Lung microvascular endothelial cell (primary cell): ENCODE data around the gene DUOX1. TPM values are rescaled to one million over a fixed set of nuclear protein-coding genes. Genes with fewer than 3 reads are reported as not detected.

Experiments used
- DNase-seq, 2 donors: peaks; one replicate each; pipeline versions ENCODE4 v3.0.0 to v3.0.0-alpha.2; 2010; ENCODE audit warnings: low read depth in 2 of 2
- total RNA-seq: library from RNA; depleted of rRNA; stranded (reverse); fragments of >200 nt; gene quantifications from 2 replicates; pipeline ENCODE4 v1.2.1, GENCODE V29; 2014

The DUOX1 gene
- total RNA-seq, 1 donor from 2014 or later: not detected

DNA sequence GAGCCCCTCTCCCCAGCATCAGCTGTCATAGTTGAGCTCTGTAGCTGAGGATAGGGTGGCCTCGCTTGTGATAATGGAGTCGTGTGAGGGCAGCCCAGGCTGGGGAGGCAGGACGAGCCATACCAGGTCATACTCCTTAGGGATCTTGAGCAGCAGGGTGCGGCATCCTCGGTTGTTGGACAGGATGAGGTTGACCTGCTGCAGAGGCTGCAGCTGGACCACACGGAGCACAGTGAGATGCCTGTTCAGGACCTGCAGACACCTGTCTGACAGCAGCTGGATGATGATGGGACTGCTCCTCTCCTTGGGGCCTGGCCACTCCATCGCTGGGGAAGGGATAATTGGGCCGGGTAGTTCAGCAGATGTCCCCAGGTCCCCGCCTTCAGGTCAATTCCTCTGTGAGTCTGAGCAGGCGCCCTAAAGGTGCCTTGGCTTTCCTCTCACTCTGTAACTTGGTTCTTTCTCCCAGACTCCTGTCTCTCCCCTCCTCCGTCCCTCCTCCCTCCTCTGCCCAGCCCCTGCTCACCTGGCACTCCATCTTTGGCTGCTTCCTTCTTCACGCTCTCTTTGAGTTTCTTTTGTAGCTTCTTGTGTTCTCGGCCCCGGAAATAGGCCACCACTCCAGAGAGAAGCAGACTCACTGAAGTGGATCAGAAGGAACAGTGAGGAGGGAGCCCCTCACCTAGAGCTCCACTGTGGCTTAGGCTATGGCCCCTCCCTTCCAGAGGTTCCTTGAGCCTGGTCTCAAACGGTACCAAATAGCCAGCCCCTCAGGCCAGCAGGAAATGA, 23.6 kb upstream of the DUOX1 start:
- no peak for DNase-seq

DNA sequence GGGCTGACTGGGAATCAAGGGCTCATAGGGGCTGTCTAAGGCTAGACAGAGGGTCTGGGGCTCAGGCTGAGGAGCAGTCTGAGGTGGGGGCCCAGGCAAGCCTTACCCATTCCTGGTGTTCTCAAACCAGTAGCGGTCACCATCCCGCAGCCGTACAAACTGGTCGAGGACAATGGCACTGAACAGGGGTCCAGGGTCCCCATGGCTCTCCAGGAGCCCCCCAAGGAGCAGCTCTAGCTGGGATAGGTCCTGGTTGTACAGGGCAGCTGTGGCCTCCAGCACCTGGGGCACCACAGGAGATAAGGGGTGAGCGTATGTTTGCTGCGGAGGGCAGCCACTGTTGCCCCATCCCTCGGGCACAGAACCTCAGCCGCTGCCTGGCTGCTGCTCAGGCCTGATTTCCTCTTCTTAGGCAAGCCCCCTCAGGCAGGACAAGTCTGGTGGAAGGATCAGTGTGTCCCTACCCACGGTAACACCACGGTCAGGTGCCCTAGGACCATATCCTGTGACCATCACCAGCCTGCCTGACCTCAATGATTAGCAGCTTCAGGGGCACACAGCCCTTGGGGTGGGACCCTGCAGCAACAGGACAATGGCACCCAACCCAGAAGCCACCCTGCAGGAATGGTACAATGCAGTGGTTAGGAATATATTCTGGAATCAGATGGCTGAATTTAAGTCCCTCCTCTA, 21.7 kb upstream of the DUOX1 start:
- no peak for DNase-seq

DNA sequence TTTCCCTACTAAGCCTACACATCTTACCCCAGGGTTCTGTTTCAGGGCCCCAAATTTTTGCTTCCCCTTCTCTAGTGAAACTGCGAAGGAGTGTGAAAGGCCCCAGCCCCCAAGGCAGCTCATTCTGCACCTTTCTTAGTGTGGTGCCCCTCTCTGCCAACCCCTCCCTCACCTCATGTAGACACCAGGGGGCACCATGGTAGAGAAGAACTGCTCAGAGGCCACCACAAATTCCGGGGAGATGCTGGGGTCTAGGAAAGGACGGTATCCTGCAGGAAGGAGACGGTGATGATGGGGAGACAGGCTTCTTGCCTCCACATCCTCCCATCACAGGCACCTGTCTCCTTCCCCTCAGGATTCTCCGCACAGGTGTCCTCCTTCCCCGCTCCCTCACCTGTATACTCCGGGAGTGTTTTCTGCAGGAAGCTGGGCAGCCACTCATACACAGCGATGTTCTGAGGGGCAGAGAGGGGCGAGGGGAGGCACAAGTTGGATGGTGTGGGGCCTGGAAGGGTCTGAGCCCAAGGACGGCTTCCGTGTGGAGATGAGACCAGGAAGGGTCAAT, 19.5 kb upstream of the DUOX1 start:
- no peak for DNase-seq

DNA sequence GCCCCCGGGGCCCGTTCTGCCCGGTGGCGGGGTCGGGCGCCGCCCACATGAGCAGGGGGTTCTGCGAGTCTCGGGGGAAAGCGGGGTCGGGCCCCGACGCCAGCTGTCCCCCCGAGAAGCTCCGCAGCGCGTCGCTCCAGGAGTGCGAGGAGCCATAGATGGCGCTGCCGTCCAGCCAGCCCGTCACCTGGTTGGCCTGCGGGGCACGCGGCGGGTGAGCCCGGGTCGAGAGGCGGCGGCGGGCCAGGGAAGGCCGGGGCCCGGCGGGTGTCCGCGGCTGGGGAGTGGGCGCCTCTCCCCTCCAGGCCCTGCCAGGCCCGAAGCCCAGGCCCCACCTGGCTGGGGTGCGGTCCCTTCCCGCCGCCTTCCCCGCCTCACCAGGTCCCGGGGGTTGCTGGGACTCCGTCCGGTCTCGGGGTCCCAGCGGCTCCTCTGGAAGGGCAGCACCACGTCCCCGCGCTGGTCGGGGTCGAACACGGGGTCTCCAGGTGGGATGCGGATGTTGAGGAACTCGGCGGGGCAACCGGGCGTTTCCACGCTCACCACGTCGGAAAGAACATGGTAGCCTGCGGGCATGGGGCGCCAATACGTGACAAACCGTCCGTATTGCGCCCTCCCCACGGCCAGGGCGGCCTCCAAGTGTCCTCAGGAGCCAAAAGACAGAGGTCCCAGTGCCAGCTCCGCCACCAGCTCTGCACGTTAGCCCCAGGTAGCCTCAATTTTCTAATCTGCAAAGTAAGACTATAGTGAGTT, 18.2 kb upstream of the DUOX1 start:
- DNase-seq: no peak

DNA sequence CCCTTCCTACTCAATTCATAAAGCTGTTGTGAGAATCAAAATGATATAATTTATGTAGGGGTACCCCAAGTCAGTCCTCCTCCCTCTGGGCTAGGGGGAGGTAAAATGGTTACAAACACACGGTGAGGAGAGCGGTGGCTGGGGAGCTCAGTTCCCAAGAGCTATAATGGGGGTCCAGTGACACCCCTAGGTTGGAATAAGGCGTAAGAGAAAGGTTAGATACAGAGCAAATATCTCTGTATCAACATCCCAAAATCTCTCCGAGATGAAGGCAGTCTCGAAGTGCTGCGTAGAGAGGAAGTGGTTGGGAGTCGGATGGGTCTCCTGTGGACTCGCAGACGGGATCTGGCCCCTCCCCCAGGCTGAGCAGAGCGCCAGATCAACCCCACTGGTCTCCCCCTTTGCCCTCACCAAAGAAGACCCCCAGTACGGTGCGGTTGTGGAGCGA, 17.6 kb upstream of the DUOX1 start:
- no peak for DNase-seq

DNA sequence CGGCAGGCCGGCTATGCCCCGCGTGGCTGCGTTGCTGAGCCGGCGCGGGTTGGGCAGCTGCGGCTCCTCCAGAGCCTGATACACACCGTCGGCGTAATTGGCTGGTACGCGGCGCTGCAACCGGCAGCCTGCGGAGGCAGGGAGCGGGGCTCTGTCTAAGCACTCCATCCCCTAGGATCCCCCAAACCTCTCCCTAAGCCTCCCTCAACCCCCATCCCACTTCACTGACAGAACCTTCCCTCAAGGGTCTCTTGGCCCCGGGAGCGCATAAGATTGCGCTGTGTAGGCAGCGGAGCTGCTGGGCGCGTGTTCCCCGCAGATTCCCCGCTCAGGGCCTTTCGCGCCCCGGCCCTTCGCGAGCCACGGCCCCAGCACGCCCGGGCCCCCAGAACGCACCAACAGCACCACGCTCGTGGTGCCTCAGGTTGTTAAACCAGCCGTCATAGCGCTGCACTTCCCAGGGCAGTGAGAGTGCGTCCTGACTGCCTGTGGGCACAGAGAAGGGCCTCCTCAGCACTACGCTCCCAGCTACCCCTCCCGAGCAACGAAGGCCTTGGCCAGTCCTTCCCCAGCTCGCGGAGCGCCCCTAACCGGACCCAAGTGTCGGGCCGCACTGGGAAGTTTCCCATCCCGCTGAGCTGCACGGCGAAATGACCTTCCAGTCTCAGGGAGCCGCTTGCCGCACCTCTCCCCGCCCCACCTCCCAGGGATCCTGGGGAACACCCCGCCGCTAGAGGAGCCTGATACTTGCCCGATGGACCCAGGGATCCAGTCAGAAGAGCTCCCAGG, 17.0 kb upstream of the DUOX1 start:
- no peak for DNase-seq

DNA sequence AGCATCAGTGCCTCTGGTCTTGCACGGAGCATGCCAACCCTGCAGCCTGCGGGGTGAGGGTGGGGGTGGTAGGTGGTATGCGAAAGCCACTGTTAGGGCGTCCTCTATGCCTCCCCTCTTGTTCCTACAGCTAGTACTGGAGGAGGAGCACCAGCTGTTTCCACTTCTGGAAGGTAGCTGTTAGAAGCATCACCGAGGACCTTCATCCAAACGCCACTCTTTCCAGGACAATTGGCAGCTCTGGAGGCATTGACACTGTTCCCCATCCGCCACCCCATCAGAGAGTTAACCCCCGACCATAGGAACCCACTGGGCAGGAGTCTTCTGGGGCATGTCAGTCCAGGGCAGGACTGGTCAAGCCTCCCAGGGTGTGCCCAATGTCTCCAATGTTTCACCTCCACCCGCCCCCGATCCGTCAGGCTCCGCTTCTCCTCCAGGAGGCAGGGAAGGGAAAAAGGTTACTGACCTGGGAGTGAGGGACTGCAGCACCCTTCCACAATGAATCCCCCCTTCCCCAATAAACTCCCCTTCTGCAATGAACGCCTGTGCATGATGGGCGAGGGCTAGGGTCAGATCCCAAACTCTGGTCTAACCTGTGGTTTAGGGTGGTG, 16.3 kb upstream of the DUOX1 start:
- no peak for DNase-seq

DNA sequence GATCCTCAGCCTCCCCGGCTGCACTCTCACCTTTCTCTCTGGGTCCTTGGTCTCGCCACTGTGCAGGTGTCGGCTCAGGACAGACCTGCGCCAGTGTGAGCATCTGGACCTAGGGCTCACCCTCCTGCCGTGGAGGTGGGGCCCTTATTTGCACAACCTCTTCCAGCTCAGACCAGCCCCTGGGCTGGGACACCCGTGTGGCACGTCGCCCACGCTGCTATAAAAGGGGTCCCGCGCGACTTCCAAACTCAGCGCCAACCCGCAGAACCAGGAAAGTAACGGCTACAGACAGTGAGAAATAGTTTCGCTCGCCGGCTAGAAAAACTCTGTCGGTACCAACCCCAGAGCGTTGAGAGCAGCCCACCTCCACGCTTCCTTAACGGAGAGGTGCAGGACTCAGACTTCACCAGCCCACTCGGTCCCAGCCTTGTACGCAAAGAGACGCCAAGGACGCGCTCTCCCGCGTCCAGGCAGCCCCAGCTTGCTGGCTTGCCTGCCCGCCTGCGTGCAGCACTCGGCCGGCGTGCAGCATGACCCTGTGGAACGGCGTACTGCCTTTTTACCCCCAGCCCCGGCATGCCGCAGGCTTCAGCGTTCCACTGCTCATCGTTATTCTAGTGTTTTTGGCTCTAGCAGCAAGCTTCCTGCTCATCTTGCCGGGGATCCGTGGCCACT, 15.6 kb upstream of the DUOX1 start, which contains the start of the genes DUOX2 and DUOXA2:
TSS of gene DUOX2 (minus strand) at position 97 of the 675 bp plus-strand sequence. CDS start 761 bp downstream, outside the sequence.
TSS of gene DUOXA2 (plus strand) at position 251 of the 675 bp plus-strand sequence. CDS start at position 531, 280 bp downstream.
- DNase-seq: no peak

DNA sequence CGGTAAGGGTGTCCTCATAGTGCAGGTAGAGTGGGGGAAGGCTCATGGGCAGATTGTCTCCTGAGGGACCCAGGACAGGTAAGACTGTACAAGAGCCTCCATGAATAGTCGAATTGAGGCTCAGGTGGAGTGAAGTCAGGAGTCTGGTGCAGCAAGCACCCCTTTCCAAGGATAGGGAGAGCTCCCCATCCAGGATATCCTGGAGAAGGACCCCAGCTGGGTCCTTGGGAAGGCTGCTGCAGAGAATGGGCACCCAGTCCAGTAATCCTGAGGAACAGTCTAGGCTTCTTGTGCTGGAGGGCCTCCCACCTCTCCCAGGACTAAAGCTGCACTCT, 15.1 kb upstream of the DUOX1 start:
- no peak for DNase-seq

DNA sequence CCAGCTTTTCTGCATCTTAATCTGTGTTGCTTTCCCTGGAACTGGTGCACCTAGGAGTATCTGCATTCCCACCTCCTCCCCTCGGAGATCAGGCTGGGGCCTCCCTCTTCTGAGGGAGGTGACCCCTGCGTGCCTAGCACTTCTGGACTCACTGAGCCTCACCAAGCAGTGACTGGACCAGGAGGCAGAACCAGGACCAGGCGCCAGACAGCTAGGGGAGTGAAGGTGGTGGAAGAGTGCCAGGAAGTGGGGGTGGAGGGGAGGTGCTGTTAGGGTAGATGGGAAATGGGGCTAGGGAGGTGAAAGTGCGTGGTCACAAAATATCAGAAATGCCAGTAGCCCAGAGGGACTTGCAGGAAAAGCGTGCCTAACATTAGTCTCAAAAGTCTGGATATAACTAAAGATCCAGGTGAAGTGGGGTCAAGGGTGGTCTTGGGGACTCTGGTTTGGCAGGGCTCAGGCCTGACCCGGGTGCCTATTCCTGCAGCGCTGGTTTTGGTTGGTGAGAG, 14.4 kb upstream of the DUOX1 start:
- DNase-seq: no peak

DNA sequence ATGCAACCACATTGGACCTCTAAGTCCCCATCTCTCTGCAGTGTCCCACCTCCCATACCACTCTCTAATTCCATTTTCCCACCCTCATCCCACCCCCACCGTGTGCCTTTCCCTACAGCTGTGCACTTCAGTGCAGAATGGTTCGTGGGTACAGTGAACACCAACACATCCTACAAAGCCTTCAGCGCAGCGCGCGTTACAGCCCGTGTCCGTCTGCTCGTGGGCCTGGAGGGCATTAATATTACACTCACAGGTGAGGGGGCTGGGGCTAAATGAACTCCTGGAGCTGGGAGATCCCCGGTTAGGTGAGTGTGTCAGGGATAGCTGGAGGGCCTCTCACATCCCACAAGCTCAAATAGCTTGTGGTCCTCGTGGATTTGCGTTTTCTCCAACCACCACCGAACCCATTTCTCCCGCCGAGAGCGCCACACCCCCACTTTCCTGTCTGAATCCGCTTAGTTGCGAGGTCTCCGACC, 13.8 kb upstream of the DUOX1 start:
- DNase-seq: no peak

DNA sequence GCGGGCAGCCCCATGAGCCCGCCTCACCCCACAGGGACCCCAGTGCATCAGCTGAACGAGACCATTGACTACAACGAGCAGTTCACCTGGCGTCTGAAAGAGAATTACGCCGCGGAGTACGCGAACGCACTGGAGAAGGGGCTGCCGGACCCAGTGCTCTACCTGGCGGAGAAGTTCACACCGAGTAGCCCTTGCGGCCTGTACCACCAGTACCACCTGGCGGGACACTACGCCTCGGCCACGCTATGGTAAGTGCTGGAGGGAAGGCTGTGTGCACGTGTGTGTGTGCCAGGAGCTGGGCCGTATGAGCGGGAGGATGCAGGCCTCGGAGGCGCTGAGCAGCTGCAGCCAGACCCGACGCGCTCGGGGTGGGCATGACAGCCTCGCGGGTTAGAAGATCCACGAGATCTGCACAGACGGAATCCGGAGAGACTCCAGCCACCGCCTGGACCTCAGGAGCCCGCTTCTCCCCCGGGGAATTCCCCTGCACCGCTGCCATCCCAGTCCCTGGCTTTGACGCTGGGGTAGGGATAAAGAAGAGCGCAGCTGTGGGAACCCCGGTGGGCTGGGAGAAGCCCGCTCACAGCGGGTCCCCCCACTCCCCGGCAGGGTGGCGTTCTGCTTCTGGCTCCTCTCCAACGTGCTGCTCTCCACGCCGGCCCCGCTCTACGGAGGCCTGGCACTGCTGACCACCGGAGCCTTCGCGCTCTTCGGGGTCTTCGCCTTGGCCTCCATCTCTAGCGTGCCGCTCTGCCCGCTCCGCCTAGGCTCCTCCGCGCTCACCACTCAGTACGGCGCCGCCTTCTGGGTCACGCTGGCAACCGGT, 13.1 kb upstream of the DUOX1 start:
- peak in 1 of 2 donors; percentile 17 for DNase-seq

DNA sequence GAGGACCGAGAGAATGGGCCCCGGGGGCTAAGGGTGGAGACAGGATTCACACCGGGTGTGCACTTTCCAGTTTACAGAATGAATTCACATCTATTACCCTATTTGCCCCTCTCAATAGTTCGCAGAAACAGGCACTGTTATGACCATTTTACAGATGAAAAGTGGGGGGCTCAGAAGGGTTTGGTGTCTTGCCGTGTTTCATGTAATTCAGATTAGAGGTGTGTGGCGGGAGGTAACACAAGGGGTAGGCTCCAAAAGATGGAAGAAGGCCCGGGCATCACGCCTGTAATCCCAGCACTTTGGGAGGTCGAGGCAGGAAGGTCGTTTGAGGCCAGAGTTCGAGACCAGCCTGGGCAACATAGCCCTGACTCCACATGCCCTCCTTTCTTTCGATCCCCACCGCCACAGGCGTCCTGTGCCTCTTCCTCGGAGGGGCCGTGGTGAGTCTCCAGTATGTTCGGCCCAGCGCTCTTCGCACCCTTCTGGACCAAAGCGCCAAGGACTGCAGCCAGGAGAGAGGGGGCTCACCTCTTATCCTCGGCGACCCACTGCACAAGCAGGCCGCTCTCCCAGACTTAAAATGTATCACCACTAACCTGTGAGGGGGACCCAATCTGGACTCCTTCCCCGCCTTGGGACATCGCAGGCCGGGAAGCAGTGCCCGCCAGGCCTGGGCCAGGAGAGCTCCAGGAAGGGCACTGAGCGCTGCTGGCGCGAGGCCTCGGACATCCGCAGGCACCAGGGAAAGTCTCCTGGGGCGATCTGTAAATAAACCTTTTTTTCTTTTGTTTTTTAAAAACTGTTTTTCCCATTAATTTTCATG, 12.3 kb upstream of the DUOX1 start:
- no peak for DNase-seq

DNA sequence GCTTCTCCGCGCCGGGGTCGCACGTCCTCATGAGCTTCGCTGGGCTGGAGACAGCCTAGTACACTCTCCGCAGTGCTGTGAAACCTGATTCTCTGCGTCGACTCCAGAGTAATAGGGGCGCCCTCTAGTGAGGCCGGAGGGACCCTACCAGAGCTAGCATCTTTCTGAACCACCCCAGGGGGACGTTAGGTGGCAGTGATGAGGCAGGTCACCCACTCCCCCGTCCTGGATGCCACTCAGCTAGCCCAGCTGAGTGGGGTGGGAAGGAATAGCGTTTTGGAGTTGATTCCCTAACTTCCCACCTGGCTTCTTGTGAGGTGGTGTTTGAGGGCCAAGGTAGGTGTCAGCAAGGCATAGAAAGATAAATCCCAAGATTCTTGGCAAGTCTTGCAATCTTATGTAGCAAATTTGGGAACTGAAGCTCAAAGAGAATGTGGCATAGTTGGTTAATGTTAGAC, 11.6 kb upstream of the DUOX1 start:
- peak; percentile 90 to 94 for DNase-seq

DNA sequence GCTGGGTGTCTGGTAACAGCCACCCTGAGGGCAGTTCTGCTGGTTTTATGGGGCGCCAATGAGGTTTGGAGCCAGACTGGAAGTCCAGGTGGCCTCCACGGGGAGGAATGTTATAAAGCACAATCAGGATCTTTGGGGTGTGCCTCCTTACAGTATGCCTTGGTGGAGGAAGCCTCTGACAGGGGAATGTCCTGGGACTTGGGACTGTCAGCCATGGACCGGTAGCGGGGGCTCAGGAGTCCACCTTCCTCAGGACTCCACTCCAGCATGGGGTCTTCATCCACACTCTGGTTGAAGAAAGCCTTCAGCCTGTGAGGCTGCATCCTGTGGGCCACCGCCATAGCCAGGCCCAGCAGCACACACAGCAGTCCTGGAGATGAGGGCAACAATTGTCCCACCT, 10.8 kb upstream of the DUOX1 start:
- DNase-seq: no peak

DNA sequence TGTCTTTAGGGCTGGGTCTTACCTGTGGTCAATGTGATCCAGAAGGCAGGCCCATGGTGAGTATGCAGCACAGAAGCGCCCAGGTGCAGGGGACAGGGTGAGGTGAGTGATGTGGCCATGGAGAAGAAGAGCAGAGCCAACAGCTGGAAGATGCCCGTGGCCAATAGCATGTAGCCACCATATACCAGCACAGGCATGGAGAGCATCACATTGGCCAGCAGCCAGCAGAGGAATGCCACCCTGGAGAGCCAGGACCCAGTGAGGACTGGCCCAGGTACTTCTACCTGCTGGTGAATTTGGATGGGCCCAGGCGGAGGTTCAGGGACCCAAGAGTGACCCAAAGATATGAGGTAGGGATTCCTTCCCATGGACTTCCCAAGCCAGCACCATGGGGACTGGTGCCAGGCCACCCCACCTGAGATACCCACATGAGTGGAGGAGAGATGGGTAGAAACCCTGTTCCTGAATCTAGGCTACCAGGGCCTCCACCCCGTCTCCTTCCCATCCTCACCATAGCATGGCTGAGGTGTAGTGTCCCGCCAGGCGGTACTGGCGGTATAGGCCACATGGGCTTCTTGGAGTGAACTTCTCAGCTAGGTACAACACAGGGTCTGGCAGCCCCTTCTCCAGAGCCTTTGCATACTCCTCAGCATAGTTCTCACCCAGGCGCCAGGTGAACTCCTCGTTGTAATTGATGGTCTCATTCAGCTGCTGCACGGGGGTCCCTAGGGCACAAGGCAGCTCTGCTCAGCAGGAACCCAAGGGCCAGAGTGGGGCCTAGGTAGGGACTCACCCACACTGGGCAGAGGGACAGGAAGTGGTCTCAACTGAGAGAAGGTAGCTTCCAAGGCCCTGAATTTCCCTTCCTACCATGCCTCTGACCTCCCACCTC, 9.5 kb upstream of the DUOX1 start:
- DNase-seq: no peak

DNA sequence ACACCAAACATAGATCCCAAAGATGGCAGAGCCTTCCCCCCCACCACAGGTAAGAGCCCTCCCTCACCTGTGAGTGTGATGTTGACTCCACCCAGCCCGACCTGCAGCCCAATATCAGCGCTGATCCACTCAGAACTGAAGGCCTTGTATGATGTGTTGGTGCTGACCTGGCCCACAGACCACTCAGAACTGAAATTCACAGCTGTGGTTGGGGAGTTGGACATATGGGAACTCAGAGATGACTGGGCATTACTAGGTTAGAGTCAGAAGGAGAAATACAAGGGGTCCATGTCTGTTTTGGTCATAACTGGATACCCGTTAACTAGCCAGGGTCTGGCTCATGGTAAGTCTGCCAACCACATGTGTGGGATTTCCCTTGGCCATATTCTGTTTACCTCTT, 8.8 kb upstream of the DUOX1 start:
- DNase-seq: no peak
